GM19351 (cell line): Measurements from ENCODE around the gene ZNF521.

Experiments used
- ATAC-seq: cut with Tn5 transposase; IDR thresholded peaks from one replicate; pipeline ENCODE4 v1.9.1; 2021; ENCODE audit warnings: mild to moderate bottlenecking, moderate library complexity; ENCODE audit not compliant: unreplicated experiment

Gene ZNF521

GRCh38 chr18:25253779-25254178, 98.2 kb downstream of the ZNF521 start:
- no peak for ATAC-seq

- no peak for ATAC-seq
These were observed 98.8 kb downstream of the ZNF521 start for GRCh38 chr18:25253136-25253535.

GRCh38 chr18:25251068-25251467, 100.9 kb downstream of the ZNF521 start:
- ATAC-seq = no peak

GRCh38 chr18:25250474-25250851, 101.5 kb downstream of the ZNF521 start:
- no peak for ATAC-seq

- no peak for ATAC-seq
These were observed 103.2 kb downstream of the ZNF521 start for GRCh38 chr18:25248755-25249154.

GRCh38 chr18:25247725-25248124, 104.2 kb downstream of the ZNF521 start:
- ATAC-seq = no peak

GRCh38 chr18:25244924-25245698, 106.9 kb downstream of the ZNF521 start:
- no peak for ATAC-seq

GRCh38 chr18:25244170-25244569, 107.8 kb downstream of the ZNF521 start:
- ATAC-seq = no peak

GRCh38 chr18:25243754-25244153, 108.2 kb downstream of the ZNF521 start:
- ATAC-seq = no peak

- no peak for ATAC-seq
These were observed 108.7 kb downstream of the ZNF521 start for GRCh38 chr18:25243257-25243656.

- ATAC-seq = no peak
These were observed 111.6 kb downstream of the ZNF521 start for GRCh38 chr18:25240420-25240770.

GRCh38 chr18:25239581-25240419, 112.2 kb downstream of the ZNF521 start:
- ATAC-seq = no peak

- ATAC-seq = no peak
These were observed 112.8 kb downstream of the ZNF521 start for GRCh38 chr18:25239151-25239550.

GRCh38 chr18:25237571-25238267, 114.2 kb downstream of the ZNF521 start:
- ATAC-seq = no peak

GRCh38 chr18:25236736-25237135, 115.2 kb downstream of the ZNF521 start:
- ATAC-seq = no peak

- no peak for ATAC-seq
These were observed 116.4 kb downstream of the ZNF521 start for GRCh38 chr18:25235401-25236042.

- no peak for ATAC-seq
These were observed 117.1 kb downstream of the ZNF521 start for GRCh38 chr18:25234740-25235345.

GRCh38 chr18:25234322-25234639, 117.7 kb downstream of the ZNF521 start:
- no peak for ATAC-seq

GRCh38 chr18:25233528-25234321, 118.2 kb downstream of the ZNF521 start:
- no peak for ATAC-seq

- no peak for ATAC-seq
These were observed 120.7 kb downstream of the ZNF521 start for GRCh38 chr18:25231327-25231691.
